HCT116 (cell line): ENCODE measurements around the gene MAPKAPK3. TPM values are rescaled to one million over a fixed set of nuclear protein-coding genes. Genes with fewer than 3 reads are reported as not detected.

Experiments used
- ATAC-seq: fragments of 200-7000 bp; cut with Tn5 transposase; 2 replicates; pipeline ENCODE4 v1.9.1; 2020; ENCODE audit warnings: mild to moderate bottlenecking, moderate library complexity
- BruUV-seq: library from RNA; stranded (reverse); fragments of 400-500 nt; replicated peaks from 2 replicates; lab custom pipeline; 2021; lab: Mats Ljungman, UMichigan
- CTCF ChIA-PET: fragments of 300-600 bp; sonication (Branson Sonifier 250); formaldehyde crosslinking; loops from one replicate; lab custom pipeline; 2021; ENCODE audit warnings: antibody characterized with exemption; lab: Charles Lee
- POLR2A ChIA-PET: fragments of 300-600, 350-600 bp; sonication (Branson Sonifier 250); formaldehyde crosslinking; loops from one replicate; lab custom pipeline; 2021; ENCODE audit warnings: antibody characterized with exemption; lab: Charles Lee
- RAD21 ChIA-PET, 2 experiments: fragments of 300-600 bp; sonication (Branson Sonifier 250); formaldehyde crosslinking; loops; one replicate each; lab custom pipeline; 2023; ENCODE audit warnings: low total read pairs in 2 of 2; ENCODE audit not compliant: uncharacterized antibody in 2 of 2, unreplicated experiment in 2 of 2, low non-redundant PET in 1 of 2; lab: Charles Lee
- DNase-seq: peaks from one replicate; pipeline ENCODE4 v3.0.0-alpha.2; 2010; ENCODE audit warnings: low read depth, low spot score
- H2AFZ ChIP-seq: fragments of 200-600 bp; shearing (Covaris generic), sonication (generic); 2 replicates; pipeline ENCODE4 v1.6.1; 2017; ENCODE audit warnings: low read depth, mixed run types, mixed read lengths, antibody characterized with exemption, low read length; ENCODE audit not compliant: poor library complexity, severe bottlenecking
- H3K27ac ChIP-seq: 2 replicates; pipeline ENCODE4 v1.5.1; 2012; ENCODE audit warnings: low read depth, low read length
- H3K27me3 ChIP-seq: fragments of 200-600 bp; sonication (generic); 2 replicates; pipeline ENCODE4 v1.6.1; 2016; ENCODE audit warnings: mixed run types, low read length, mixed read lengths; ENCODE audit not compliant: insufficient read depth
- H3K36me3 ChIP-seq, 2 experiments: fragments of 200-500 bp in 1 of 2; fragments of 200-600 bp in 1 of 2; sonication (Bioruptor generic) in 1 of 2; sonication (generic) in 1 of 2; 2 replicates each; pipeline versions ENCODE4 v1.5.1 to v1.6.1; 2014 to 2016; ENCODE audit warnings: low read length in 2 of 2, inconsistent platforms in 1 of 2, mixed read lengths in 1 of 2, mixed run types in 1 of 2; ENCODE audit not compliant: insufficient read depth in 2 of 2, control insufficient read depth in 1 of 2
- H3K4me1 ChIP-seq, 2 experiments: fragments of 200-600 bp in 1 of 2; sonication (generic) in 1 of 2; 2 replicates each; pipeline versions ENCODE4 v1.5.1 to v1.6.1; 2012 to 2017; ENCODE audit warnings: low read length in 2 of 2, inconsistent platforms in 1 of 2, mild to moderate bottlenecking in 1 of 2, mixed read lengths in 1 of 2, mixed run types in 1 of 2, moderate library complexity in 1 of 2; ENCODE audit not compliant: insufficient read depth in 2 of 2, control insufficient read depth in 1 of 2
- H3K4me2 ChIP-seq: fragments of 200-600 bp; sonication (generic); 2 replicates; pipeline ENCODE4 v1.6.1; 2017; ENCODE audit warnings: mixed run types, low read length, mixed read lengths
- H3K4me3 ChIP-seq, 2 experiments: fragments of 200-600 bp in 1 of 2; sonication (generic) in 1 of 2; replicated peaks in 1 of 2; 2 replicates each; pipeline ENCODE4 v1.5.1; 2011 to 2016; ENCODE audit warnings: low read length in 2 of 2, control low read depth in 1 of 2, low read depth in 1 of 2, mild to moderate bottlenecking in 1 of 2, mixed read lengths in 1 of 2, mixed run types in 1 of 2
- H3K79me2 ChIP-seq: fragments of 200-600 bp; sonication (generic); 2 replicates; pipeline ENCODE4 v1.6.1; 2017; ENCODE audit warnings: mild to moderate bottlenecking, mixed run types, low read length, moderate library complexity, mixed read lengths; ENCODE audit not compliant: insufficient read depth
- H3K9ac ChIP-seq: fragments of 200-600 bp; sonication (generic); 2 replicates; pipeline ENCODE4 v1.6.1; 2016; ENCODE audit warnings: low read length, mixed read lengths
- H3K9me2 ChIP-seq: fragments of 200-600 bp; sonication (generic), shearing (Covaris generic); 2 replicates; pipeline ENCODE4 v1.6.1; 2017; ENCODE audit warnings: mixed run types, mild to moderate bottlenecking, moderate library complexity; ENCODE audit not compliant: insufficient read depth
- H3K9me3 ChIP-seq, 2 experiments: fragments of 200-500 bp in 1 of 2; fragments of 200-600 bp in 1 of 2; sonication (Bioruptor generic) in 1 of 2; sonication (generic) in 1 of 2; 2 replicates each; pipeline ENCODE4 v1.6.1; 2014 to 2017; ENCODE audit warnings: low read length in 2 of 2, mixed read lengths in 2 of 2, inconsistent platforms in 1 of 2, low read depth in 1 of 2, mild to moderate bottlenecking in 1 of 2, mixed run types in 1 of 2, moderate library complexity in 1 of 2; ENCODE audit not compliant: control insufficient read depth in 1 of 2, insufficient read depth in 1 of 2
- H4K20me1 ChIP-seq: fragments of 200-600 bp; sonication (generic), shearing (Covaris generic); 2 replicates; pipeline ENCODE4 v1.6.1; 2017; ENCODE audit warnings: mixed run types, mild to moderate bottlenecking, moderate library complexity; ENCODE audit not compliant: insufficient read depth
- SP1 ChIP-seq: IDR thresholded peaks from 2 replicates; pipeline ENCODE4 v1.6.1; 2012; ENCODE audit warnings: low read depth
- SRF ChIP-seq: IDR thresholded peaks from 2 replicates; pipeline ENCODE4 v1.6.1; 2012; ENCODE audit warnings: low read depth
- YY1 ChIP-seq: IDR thresholded peaks from 2 replicates; pipeline ENCODE4 v1.6.1; 2011; ENCODE audit warnings: low read length, low read depth, moderate library complexity, mild to moderate bottlenecking; ENCODE audit not compliant: insufficient replicate concordance; ENCODE audit errors: extremely low read depth
- ZNF274 ChIP-seq: fragments of 200-500 bp; sonication (Bioruptor generic); IDR thresholded peaks from 2 replicates; pipeline ENCODE4 v1.6.1; 2014; ENCODE audit warnings: mild to moderate bottlenecking, low read depth, low read length, inconsistent platforms
- intact Hi-C: fragments of 100-400 bp; cut with micrococcal nuclease; formaldehyde crosslinking; loops from 2 replicates; pipeline ENCODE4 v1.10.0; 2022
- total RNA-seq: library from RNA; stranded (reverse); gene quantifications from one replicate; pipeline ENCODE4 v1.2.1, GENCODE V29; 2021; ENCODE audit not compliant: unreplicated experiment
- TF ChIP-seq, protein P1 (sequence below), 3 experiments: fragments of 200-600 bp in 1 of 3; sonication (generic) in 1 of 3; IDR thresholded peaks in 2 of 3; conservative IDR thresholded peaks in 1 of 3; 2 replicates each; pipeline ENCODE4 v1.5.1; 2012 to 2017; ENCODE audit warnings: low read depth in 2 of 3, low read length in 2 of 3, antibody characterized with exemption in 1 of 3, borderline replicate concordance in 1 of 3, control low read depth in 1 of 3, mild to moderate bottlenecking in 1 of 3, mixed read lengths in 1 of 3, mixed run types in 1 of 3, moderate library complexity in 1 of 3; ENCODE audit not compliant: insufficient read depth in 1 of 3

Gene MAPKAPK3
- total RNA-seq, 1 experiment from 2014 or later: 87.3 TPM

DNA sequence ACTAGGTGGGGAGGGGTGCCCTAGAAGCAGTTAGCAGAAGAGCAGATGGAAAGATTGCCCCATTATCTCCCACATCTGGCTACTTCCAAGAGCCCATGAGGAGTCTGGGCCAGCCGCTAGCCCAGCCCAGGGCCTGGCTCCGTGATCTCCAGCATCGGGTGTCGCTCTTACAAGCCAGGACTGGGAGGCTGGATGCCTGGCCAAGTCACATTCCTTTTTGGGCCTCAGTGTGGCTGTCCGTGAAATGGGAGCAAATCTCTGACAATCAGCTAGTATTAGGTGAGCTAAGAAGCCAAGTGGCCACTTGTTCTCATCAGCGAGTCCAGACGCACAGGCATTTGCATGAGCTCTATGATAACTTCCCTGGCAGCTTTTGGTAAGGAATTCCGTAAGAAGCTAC, 34.5 kb downstream of the MAPKAPK3 start:
- no TSS peak for BruUV-seq
- Histone ChIP-seq H3K9me2 (no peaks in the 10 kb centered on the region), H3K36me3 (peaks cover 0 to 6% of the 10 kb centered on the region in 2 experiments; a peak in 2 of 4 replicates), H3K79me2 (no peaks in the 10 kb centered on the region), H3K4me2 (no peak overlapping the region), H3K4me1 (peaks cover 5 to 23% of the 10 kb centered on the region in 2 experiments)
- CTCF ChIA-PET: interaction anchor here (2.8 to 4.9 kb wide), 2 partner anchors 24 to 34 kb away, joined by 29 to 83 read pairs; partner anchors contain the start of gene MAPKAPK3
- TF ChIP-seq SP1 (no peak), SRF (no peak), YY1 (no peak), ZNF274 (no peak)
- TF ChIP-seq, protein P1, sequence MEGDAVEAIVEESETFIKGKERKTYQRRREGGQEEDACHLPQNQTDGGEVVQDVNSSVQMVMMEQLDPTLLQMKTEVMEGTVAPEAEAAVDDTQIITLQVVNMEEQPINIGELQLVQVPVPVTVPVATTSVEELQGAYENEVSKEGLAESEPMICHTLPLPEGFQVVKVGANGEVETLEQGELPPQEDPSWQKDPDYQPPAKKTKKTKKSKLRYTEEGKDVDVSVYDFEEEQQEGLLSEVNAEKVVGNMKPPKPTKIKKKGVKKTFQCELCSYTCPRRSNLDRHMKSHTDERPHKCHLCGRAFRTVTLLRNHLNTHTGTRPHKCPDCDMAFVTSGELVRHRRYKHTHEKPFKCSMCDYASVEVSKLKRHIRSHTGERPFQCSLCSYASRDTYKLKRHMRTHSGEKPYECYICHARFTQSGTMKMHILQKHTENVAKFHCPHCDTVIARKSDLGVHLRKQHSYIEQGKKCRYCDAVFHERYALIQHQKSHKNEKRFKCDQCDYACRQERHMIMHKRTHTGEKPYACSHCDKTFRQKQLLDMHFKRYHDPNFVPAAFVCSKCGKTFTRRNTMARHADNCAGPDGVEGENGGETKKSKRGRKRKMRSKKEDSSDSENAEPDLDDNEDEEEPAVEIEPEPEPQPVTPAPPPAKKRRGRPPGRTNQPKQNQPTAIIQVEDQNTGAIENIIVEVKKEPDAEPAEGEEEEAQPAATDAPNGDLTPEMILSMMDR (IDR thresholded peaks at IDR 0.05 in 2 of 3, conservative IDR thresholded peaks at IDR 0.05 in 1 of 3; ENCODE audit: borderline replicate concordance in 1 of 3, insufficient read depth in 1 of 3, low read depth in 2 of 3, low read length in 2 of 3): no peak
- TF ChIP-seq, all 23 proteins: peak for 0
- ATAC-seq (no peak), DNase-seq (no peak)
- H3K9me3 ChIP-seq: no peaks in the 10 kb centered on the region
- H4K20me1 ChIP-seq: no peaks in the 10 kb centered on the region
- H3K27ac ChIP-seq: no peak overlapping the region
- H3K27me3 ChIP-seq: no peaks in the 10 kb centered on the region
- no peak overlapping the region for H3K9ac ChIP-seq
- H2AFZ ChIP-seq: no peak overlapping the region
- RAD21 ChIA-PET: interaction anchor here (0.8 to 2.0 kb wide), 2 partner anchors 24 to 35 kb away, joined by 3 to 12 read pairs; no protein-coding TSS in a partner anchor
- POLR2A ChIA-PET: interaction anchor here (1.0 to 1.1 kb wide), 2 partner anchors 8 to 35 kb away, joined by 3 read pairs; partner anchors contain the start of gene MAPKAPK3
- intact Hi-C loops: no loop called here
- no peak overlapping the region for H3K4me3 ChIP-seq
